ENCODE results near the gene CTDSP2.
"Not testable (repeated sequence)": the region's sequence is repeated elsewhere in the genome, so short reads cannot be mapped to it uniquely, and the experiment has no call there.

CTDSP2 gene

DNA sequence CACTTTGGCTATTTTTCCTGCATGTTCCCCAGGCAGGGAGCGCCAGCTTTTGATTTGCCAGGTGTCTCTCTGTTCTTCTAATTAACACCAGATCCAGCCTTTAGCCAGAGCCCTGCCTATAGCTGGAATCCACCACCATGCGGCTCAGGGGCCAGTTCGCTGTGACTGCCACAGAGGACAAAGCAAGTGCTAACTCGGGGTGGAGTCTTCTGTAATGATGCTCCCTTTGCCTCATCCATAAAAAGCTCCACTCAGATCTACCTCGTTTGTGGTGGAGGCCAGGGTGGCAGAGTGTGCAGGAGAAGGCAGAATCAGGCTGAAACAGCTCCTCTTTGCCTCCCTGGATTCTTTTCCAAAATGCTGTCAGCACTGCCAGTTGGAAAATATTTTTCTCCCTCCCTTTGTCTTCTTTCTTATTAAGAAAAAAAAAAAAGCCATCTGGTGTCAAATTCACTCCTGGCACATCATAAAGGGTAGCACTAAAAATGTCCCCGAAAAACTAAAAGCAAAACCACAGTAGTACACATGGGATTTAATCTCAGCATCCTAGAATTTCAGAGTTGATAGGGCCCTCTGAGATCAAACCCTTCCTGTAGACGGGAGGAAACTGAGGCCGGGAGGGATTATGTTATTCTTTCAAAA, 18.0 kb upstream of the CTDSP2 start:
- DNase-seq (ENCODE audit: low read depth): no peak
- in situ Hi-C loops (cut with HindIII; ENCODE audit: low sequenced_read_pairs): no loop called here
- TF ChIP-seq, protein P1, sequence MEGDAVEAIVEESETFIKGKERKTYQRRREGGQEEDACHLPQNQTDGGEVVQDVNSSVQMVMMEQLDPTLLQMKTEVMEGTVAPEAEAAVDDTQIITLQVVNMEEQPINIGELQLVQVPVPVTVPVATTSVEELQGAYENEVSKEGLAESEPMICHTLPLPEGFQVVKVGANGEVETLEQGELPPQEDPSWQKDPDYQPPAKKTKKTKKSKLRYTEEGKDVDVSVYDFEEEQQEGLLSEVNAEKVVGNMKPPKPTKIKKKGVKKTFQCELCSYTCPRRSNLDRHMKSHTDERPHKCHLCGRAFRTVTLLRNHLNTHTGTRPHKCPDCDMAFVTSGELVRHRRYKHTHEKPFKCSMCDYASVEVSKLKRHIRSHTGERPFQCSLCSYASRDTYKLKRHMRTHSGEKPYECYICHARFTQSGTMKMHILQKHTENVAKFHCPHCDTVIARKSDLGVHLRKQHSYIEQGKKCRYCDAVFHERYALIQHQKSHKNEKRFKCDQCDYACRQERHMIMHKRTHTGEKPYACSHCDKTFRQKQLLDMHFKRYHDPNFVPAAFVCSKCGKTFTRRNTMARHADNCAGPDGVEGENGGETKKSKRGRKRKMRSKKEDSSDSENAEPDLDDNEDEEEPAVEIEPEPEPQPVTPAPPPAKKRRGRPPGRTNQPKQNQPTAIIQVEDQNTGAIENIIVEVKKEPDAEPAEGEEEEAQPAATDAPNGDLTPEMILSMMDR (IDR thresholded peaks at IDR 0.05; ENCODE audit: low read depth, low read length, missing control alignments): no peak
- peak overlapping the region; percentile 28 for H3K4me3 ChIP-seq (ENCODE audit: low read depth, low read length)

DNA sequence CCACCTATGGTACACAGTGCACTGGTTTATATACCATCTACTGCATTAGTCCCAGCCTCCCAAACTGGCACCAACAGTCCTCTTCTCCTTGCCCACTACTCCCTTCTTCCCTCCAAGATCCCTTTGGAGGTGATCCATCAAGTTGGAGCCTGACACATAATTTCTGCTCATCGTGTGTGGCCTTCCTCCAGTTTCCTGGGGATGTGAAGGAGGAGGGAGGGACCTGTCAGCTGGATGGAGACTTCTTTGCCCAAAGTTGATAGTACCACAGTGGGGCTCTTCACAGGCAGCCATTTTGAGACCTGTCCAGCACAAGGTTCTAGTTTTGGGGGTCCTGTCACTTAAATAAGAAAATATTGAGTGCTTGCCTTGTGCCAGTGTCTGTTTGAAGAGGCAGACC, 17.1 kb upstream of the CTDSP2 start:
- TF ChIP-seq, protein P1 (IDR thresholded peaks at IDR 0.05; ENCODE audit: low read depth, low read length, missing control alignments): no peak
- in situ Hi-C loops (cut with HindIII; ENCODE audit: low sequenced_read_pairs): no loop called here
- no peak for DNase-seq (ENCODE audit: low read depth)
- H3K4me3 ChIP-seq (ENCODE audit: low read depth, low read length): no peak overlapping the region

DNA sequence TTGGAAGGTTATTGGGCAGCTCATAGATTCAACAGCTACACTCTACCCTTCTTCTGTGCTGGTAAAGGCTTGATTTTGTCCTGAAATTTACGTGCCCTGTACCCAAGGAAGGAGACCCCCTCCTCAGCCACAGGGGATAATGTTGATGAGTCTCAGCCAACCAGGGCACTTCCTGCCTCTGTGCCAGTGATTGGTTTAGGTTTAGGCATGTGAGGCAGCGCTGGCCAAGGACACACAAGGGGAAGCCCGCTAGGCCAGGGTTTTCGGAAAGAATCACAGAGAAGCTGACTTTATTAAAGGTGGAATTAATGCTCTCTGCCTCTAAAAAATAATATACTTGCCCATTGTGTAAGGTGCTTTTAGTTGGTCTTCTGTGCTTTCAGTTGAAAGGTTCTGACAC, 15.4 kb upstream of the CTDSP2 start:
- DNase-seq (ENCODE audit: low read depth): no peak
- no peak overlapping the region for H3K4me3 ChIP-seq (ENCODE audit: low read depth, low read length)
- TF ChIP-seq, protein P1 (IDR thresholded peaks at IDR 0.05; ENCODE audit: low read depth, low read length, missing control alignments): no peak
- in situ Hi-C loops (cut with HindIII; ENCODE audit: low sequenced_read_pairs): no loop called here

DNA sequence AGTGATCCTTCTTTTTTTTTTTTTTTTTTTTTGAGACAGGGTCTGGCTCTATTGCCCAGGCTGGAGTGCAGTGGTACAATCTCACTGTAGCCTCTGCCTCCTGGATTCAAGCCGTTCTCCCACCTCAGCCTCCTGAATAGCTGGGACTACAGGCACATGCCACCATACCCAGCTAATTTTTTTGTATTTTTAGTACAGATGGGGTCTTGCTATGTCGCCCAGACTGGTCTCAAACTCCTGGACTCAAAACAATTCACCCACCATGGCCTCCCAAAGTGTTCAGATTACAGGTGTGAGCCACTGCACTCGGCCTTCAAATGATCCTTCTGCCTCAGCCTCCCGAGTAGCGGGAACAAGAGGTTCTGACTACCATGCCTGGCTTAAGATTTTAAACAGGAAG, 14.4 kb upstream of the CTDSP2 start:
- H3K4me3 ChIP-seq (ENCODE audit: low read depth, low read length); in situ Hi-C loops (cut with HindIII; ENCODE audit: low sequenced_read_pairs); DNase-seq (ENCODE audit: low read depth): not testable (repeated sequence)

DNA sequence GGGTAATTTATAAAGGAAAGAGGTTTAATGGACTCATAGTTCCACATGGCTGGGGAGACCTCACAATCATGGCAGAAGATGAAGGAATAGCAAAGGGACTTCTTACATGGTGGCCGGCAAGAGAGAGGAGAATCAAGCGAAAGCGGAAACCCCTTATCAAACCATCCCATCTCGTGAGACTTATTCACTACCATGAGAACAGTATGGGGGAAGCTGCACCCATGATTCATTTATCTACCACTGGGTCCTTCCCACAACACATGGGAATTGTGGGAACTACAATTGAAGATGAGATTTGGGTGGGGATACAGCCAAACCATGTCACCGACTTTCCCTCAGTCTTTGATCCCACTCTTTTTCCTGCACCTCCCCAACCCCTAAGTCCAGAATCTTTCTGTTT, 12.6 kb upstream of the CTDSP2 start:
- in situ Hi-C loops (cut with HindIII; ENCODE audit: low sequenced_read_pairs): no loop called here
- TF ChIP-seq, protein P1 (IDR thresholded peaks at IDR 0.05; ENCODE audit: low read depth, low read length, missing control alignments): no peak
- H3K4me3 ChIP-seq (ENCODE audit: low read depth, low read length): no peak overlapping the region
- DNase-seq (ENCODE audit: low read depth): no peak

DNA sequence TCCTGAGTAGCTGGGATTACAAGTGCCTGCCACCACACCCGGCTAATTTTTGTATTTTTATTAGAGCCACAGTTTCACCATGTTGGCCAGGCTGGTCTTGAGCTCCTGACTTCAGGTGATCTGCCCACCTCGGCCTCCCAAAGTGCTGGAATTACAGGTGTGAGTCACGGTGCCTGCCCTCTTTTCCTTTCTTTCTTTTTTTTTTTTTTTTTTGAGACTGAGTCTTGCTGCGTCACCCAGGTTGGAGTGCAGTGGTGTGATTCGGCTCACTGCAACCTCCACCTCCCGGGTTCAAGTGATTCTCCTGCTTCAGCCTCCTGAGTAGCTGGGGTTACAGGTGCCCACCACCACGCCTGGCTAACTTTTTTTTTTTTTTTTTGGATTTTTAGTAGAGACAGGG, 11.6 kb upstream of the CTDSP2 start:
- H3K4me3 ChIP-seq (ENCODE audit: low read depth, low read length); DNase-seq (ENCODE audit: low read depth); in situ Hi-C loops (cut with HindIII; ENCODE audit: low sequenced_read_pairs): not testable (repeated sequence)

DNA sequence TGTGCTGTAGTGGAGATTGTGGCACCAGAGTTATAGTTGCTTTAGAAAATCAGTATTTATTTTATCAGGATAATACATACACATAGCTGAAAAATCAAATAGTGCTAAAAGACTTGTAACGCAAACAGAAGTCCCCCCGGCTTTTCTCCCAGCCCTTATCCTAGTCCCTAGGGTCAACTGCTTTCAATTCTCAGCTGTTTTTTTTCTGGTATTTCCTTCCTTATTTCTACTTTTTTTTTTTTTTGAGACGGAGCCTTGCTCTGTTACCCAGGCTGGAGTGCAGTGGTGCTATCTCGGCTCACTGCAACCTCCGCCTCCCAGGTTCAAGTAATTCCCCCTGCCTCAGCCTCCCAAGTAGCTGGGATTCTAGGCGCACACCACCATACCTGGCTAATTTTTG, 8.4 kb upstream of the CTDSP2 start:
- in situ Hi-C loops (cut with HindIII; ENCODE audit: low sequenced_read_pairs): no loop called here
- no peak for DNase-seq (ENCODE audit: low read depth)
- TF ChIP-seq, protein P1 (IDR thresholded peaks at IDR 0.05; ENCODE audit: low read depth, low read length, missing control alignments): no peak
- no peak overlapping the region for H3K4me3 ChIP-seq (ENCODE audit: low read depth, low read length)

Measured in astrocyte of the cerebellum (primary cell).